Nephron (organoid): ENCODE results near the gene CPLX4.

Experiments
- H3K27ac Mint-ChIP-seq, 3 experiments: 2 replicates each; pipeline ENCODE4 v1.8.0; 2020; ENCODE audit warnings: mixed read lengths in 3 of 3, mild to moderate bottlenecking in 2 of 3, moderate library complexity in 1 of 3
- H3K27me3 Mint-ChIP-seq: 2 replicates; pipeline ENCODE4 v1.8.0; 2021; ENCODE audit warnings: low read depth, mild to moderate bottlenecking, moderate library complexity, mixed read lengths
- H3K36me3 Mint-ChIP-seq: 2 replicates; pipeline ENCODE4 v1.8.0; 2020; ENCODE audit warnings: low read depth, mixed read lengths
- H3K4me1 Mint-ChIP-seq: 2 replicates; pipeline ENCODE4 v1.8.0; 2020; ENCODE audit warnings: mixed read lengths
- H3K4me3 Mint-ChIP-seq, 3 experiments: 2 replicates each; pipeline ENCODE4 v1.8.0; 2020; ENCODE audit warnings: mild to moderate bottlenecking in 3 of 3, mixed read lengths in 3 of 3, moderate library complexity in 2 of 3
- H3K9me3 Mint-ChIP-seq: 2 replicates; pipeline ENCODE4 v1.8.0; 2020; ENCODE audit warnings: mixed read lengths
- TF ChIP-seq, protein P1 (sequence below), 3 experiments: fragments of 200-600 bp; sonication (generic); IDR thresholded peaks; one replicate each; pipeline ENCODE4 v1.5.0; 2021; ENCODE audit warnings: antibody characterized with exemption in 3 of 3; ENCODE audit not compliant: unreplicated experiment in 3 of 3

Gene CPLX4

DNA sequence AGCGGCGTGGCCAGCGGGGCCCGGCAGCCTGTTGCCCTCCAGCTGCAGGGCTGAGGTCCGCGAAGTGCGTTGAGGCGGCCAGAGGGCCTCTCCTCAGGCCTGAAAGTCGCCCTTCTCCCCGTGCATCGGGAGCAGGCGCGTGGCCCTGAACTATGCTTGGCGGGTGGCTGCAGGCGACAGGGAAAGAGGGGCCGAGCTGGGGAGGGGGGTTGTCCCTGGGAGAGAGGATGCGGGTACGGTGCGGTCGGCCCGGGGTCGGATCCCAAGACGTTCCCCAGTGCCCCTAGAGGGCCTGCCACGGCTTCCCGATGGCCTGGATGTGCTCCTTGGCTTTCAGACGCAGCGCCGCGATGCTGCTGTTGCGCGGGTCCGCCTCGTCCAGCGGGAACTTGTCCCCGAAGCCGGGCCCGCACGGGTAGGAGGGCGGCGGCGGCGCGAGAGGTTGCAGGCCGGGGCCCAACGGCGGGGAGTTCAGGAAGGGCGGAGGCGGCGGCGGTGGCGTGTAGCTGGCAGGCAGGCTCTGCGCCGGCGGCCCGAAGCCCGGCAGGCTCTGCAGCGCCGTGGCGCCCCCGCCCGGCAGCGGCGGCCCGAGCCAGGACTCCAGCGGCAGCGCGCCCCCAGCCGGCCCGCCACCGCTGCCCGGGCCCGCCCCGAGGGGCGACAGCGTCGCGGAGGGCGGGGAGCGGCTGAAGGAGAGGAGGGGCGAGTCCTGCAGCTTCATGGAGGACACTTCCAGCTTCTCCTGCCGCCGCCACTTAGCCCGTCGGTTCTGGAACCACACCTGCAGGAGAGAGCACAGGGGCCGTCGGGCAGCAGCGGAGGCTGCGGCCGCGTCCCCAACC, 49.5 kb downstream of the CPLX4 start:
- peaks cover 21% of the 10 kb centered on the region for H3K4me1 Mint-ChIP-seq
- TF ChIP-seq, protein P1, sequence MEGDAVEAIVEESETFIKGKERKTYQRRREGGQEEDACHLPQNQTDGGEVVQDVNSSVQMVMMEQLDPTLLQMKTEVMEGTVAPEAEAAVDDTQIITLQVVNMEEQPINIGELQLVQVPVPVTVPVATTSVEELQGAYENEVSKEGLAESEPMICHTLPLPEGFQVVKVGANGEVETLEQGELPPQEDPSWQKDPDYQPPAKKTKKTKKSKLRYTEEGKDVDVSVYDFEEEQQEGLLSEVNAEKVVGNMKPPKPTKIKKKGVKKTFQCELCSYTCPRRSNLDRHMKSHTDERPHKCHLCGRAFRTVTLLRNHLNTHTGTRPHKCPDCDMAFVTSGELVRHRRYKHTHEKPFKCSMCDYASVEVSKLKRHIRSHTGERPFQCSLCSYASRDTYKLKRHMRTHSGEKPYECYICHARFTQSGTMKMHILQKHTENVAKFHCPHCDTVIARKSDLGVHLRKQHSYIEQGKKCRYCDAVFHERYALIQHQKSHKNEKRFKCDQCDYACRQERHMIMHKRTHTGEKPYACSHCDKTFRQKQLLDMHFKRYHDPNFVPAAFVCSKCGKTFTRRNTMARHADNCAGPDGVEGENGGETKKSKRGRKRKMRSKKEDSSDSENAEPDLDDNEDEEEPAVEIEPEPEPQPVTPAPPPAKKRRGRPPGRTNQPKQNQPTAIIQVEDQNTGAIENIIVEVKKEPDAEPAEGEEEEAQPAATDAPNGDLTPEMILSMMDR (IDR thresholded peaks at IDR 0.05; ENCODE audit: unreplicated experiment in 3 of 3): peak in 1 of 3 experiments; percentile 19
- H3K27me3 Mint-ChIP-seq: peaks cover 92% of the 10 kb centered on the region
- H3K4me3 Mint-ChIP-seq: peak overlapping the region; percentile 73 to 82 (median 76)
- H3K9me3 Mint-ChIP-seq: no peaks in the 10 kb centered on the region
- H3K27ac Mint-ChIP-seq: no peak overlapping the region
- no peaks in the 10 kb centered on the region for H3K36me3 Mint-ChIP-seq

DNA sequence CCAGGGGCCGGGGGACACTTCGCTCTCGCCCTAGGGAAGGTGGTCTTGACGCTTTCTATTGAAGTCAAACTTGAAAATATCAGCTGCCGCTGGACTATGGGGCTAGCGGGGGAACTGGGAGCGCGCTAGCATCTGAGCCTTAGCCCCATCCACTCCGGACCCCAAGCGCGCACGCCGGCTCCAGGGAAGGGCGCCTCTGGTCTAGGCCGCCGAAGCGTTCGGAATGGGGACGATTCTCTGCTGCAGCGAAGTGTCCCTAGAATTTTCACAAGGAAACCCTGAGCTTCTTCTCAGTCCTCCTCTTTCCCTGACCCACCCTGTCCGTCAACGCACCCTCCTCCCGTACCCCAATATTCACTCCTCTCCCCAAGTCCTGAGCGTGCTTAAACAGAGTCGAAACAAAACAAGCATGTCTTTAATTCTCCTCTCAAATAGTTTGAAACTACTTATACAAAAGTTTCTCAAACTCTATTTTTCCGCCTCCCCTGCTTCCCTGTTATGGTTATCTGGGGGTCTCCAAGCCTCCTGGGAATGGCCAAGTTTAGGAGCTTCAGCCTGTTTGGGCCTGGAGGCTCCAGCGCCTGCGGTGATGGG, 50.2 kb downstream of the CPLX4 start:
- peak overlapping the region; percentile 55 to 73 (median 73) for H3K4me3 Mint-ChIP-seq
- H3K4me1 Mint-ChIP-seq: peaks cover 28% of the 10 kb centered on the region
- H3K27me3 Mint-ChIP-seq: peaks cover 92% of the 10 kb centered on the region
- H3K9me3 Mint-ChIP-seq: peaks cover 5% of the 10 kb centered on the region
- no peak overlapping the region for H3K27ac Mint-ChIP-seq
- TF ChIP-seq, protein P1 (IDR thresholded peaks at IDR 0.05; ENCODE audit: unreplicated experiment in 3 of 3): no peak
- no peaks in the 10 kb centered on the region for H3K36me3 Mint-ChIP-seq

DNA sequence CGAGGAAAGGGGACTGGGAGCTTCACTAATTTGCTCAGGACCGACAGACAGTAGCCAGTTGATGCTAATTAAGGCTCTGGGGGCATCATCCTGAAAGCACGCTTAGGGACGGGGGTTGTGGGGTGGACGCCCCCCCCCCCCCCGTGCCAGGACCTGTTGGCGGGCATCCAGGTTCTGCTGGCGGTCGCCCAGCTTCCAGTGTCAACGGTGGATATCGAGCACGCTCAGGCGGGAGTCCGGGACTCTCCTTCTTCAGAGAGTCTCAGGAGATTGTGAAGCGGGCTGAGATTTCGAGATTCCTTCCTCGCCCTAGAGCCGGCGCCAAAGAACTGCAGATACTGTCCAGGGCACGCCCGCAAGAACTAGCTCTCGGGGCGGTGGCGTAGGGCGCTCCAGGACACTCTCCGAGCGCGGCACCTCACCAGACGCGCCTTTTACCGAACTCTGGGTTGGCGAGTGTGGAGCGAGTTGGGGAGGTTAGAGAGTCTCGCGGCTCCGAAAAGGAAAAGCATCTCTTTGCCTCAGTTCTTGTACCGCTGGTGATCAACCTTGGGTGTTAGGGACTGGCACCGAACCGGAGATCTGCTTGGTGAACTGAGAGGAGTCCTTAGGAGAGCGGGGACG, 50.8 kb downstream of the CPLX4 start:
- Mint-ChIP-seq H3K4me3 (peak overlapping the region; percentile 73 to 74 (median 73)), H3K27ac (no peak overlapping the region), H3K4me1 (peaks cover 29% of the 10 kb centered on the region), H3K9me3 (peaks cover 8% of the 10 kb centered on the region), H3K27me3 (peaks cover 98% of the 10 kb centered on the region), H3K36me3 (no peaks in the 10 kb centered on the region)
- TF ChIP-seq, protein P1 (IDR thresholded peaks at IDR 0.05; ENCODE audit: unreplicated experiment in 3 of 3): no peak

DNA sequence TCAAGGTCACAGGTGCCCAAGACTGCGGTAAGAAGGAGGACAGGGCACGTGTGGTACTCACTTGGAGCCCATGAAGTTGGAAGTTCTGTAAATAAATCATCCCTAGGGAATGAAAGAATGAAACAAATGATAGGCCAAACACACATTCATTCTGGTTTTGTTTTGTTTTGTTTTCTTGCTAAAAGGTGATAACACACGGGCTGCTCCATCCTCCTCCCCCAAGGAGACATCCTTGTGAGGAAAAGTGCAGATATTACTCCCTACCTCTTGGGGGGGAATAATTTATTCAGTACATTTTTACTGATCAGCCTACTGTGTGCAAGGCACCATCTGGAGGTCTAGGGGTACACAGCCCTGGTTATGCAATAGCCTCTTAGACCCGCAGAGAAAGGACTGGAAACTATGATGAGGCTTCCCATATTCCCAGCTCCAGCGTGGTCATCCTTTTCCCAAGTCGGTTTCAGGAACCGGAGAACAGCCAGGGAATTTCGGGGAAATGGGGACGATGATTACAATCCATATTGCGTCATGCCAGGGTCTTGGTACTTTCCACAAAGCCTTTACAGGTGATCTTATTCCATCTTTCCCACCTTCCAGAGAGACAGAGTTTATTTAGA, 51.5 kb downstream of the CPLX4 start:
- no peaks in the 10 kb centered on the region for H3K36me3 Mint-ChIP-seq
- H3K4me1 Mint-ChIP-seq: peaks cover 29% of the 10 kb centered on the region
- TF ChIP-seq, protein P1 (IDR thresholded peaks at IDR 0.05; ENCODE audit: unreplicated experiment in 3 of 3): no peak
- H3K9me3 Mint-ChIP-seq: peaks cover 9% of the 10 kb centered on the region
- peak overlapping the region; percentile 29 to 74 (median 55) for H3K4me3 Mint-ChIP-seq
- H3K27me3 Mint-ChIP-seq: peaks cover 99% of the 10 kb centered on the region
- H3K27ac Mint-ChIP-seq: no peak overlapping the region

DNA sequence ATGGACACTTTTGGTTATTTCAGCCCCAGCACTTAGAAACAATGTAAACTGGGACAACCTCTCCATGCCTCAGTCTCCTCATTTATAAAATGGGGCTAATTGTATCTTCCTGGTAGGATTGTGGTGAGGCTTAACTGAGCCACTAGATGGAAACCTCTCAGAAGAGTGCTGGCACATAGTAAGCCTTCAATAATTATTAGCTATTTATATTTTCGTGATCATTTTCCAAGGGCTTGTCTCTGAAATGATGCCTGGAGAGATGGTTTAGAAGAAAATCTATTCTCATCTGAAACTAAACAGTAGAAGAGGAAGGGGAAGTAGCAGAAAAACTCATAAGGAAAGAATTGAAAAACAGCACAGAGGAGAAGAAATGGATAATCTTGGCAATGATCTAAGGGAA, 52.0 kb downstream of the CPLX4 start:
- H3K4me1 Mint-ChIP-seq: peaks cover 29% of the 10 kb centered on the region
- TF ChIP-seq, protein P1 (IDR thresholded peaks at IDR 0.05; ENCODE audit: unreplicated experiment in 3 of 3): no peak
- H3K36me3 Mint-ChIP-seq: no peaks in the 10 kb centered on the region
- peaks cover 9% of the 10 kb centered on the region for H3K9me3 Mint-ChIP-seq
- H3K4me3 Mint-ChIP-seq: peak overlapping the region in 1 of 3 experiments; percentile 0
- no peak overlapping the region for H3K27ac Mint-ChIP-seq
- peaks cover 99% of the 10 kb centered on the region for H3K27me3 Mint-ChIP-seq
